ES-I3 (cell line): ENCODE measurements around the gene GALNT17.

ENCODE experiments used
- H3K36me3 ChIP-seq: 2 replicates; pipeline ENCODE4 v1.6.1; 2013; ENCODE audit warnings: mild to moderate bottlenecking, low read length, control low read depth, moderate library complexity; ENCODE audit not compliant: insufficient read depth
- H3K4me1 ChIP-seq: 2 replicates; pipeline ENCODE4 v1.6.1; 2013; ENCODE audit warnings: mild to moderate bottlenecking, control low read depth, low read length; ENCODE audit not compliant: insufficient read depth
- H3K9ac ChIP-seq: 2 replicates; pipeline ENCODE4 v1.6.1; 2013; ENCODE audit warnings: low read depth, mild to moderate bottlenecking, low read length, moderate library complexity
- H3K9me3 ChIP-seq: 2 replicates; pipeline ENCODE4 v1.6.1; 2013; ENCODE audit warnings: mild to moderate bottlenecking, low read length, moderate library complexity; ENCODE audit not compliant: control insufficient read depth, insufficient read depth

Gene GALNT17

DNA sequence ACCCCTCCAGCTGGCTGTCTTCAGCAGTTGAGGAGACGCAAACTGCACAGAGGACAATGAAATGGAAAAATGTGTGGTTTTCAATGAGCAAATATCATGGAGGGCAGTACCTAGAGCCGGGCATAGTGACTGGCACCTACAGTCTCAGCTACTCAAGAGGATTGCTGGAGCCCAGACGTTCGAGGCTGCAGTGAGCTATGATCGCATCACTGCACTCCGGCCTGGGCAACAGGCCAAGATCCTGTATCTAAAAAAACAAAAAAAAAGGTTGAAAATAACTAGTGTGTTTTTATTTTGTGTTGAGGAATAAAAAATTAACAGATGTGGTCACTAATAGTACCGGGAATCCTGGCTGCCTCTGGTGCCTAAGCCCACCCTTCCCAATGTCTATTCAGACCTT is 345.5 kb downstream of the GALNT17 start:
- Histone ChIP-seq H3K4me1 (peaks cover 19% of the 10 kb centered on the region), H3K36me3 (no peaks in the 10 kb centered on the region; the same call in 1 of the 2 replicates), H3K9me3 (peaks cover 16% of the 10 kb centered on the region), H3K9ac (no peak overlapping the region)

DNA sequence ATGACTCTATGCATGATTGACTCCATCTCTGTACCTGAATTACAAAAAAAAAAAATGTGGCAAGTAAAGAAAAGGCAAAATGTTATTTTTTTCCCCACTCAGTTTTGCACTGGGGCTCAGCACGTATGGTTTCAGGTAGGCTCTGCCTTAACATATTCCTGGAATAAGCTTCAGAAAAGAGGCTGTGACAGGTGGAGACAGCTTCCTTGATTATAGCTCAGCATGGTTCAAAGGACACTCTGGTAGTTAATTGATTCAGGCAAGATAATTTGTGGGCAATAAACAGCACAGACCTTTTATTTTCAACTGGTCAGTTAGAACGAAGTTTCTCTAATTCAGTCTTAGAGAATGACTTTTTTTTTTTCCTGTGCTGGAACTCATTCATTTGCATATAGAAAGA is 347.3 kb downstream of the GALNT17 start:
- Histone ChIP-seq H3K4me1 (0 out of 2 replicates have a peak, but pooled peaks cover 4% of the 10 kb centered on the region), H3K36me3 (no peaks in the 10 kb centered on the region; the same call in 1 of the 2 replicates)

DNA sequence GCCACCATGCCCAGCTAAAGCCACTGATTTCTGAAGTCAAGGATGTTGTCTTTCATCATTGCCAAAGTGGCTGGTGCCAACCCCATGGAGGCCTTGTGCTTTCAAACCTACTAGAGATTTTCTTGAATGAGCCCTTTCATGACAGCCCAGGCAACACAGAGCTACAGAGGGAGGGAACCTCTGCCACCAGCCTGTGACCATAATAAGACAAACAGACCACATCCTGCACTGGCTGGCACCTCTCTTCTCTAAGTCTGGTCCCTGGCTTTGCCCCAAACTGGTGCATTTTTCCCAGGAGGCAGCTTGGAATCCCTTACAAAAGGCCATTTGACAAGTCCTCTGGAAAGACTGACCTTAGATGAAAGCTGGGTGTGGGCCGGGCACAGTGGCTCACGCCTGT is 348.8 kb downstream of the GALNT17 start:
- no peaks in the 10 kb centered on the region for H3K36me3 ChIP-seq
- H3K9ac ChIP-seq, result no peak overlapping the region
- H3K4me1 ChIP-seq, result 0 out of 2 replicates have a peak, but pooled peaks cover 3% of the 10 kb centered on the region
- H3K9me3 ChIP-seq, result peaks cover 2% of the 10 kb centered on the region; the same call in 1 of the 2 replicates

More for the DNA sequence above, 347.3 kb downstream of the GALNT17 start:
- Histone ChIP-seq H3K9me3 (peaks cover 16% of the 10 kb centered on the region), H3K9ac (no peak overlapping the region)

DNA sequence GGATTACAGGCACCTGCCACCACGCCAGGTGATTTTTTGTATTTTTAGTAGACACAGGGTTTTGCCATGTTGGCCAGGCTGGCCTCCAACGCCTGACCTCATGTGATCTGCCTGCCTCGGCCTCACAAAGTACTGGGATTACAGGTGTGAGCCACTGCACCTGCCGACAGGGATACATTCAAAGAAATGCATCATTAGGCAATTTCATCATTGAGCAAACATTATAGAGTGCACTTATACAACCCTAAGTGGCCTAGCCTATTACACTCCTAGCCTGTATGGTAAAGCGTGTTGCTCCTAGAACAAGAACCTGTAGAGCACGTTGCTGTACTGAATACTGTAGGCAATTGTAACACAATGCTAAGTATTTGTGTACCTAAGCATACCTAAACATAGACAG is 350.3 kb downstream of the GALNT17 start:
- Histone ChIP-seq H3K9ac (no peak overlapping the region), H3K36me3 (no peaks in the 10 kb centered on the region), H3K9me3 (no peaks in the 10 kb centered on the region)

DNA sequence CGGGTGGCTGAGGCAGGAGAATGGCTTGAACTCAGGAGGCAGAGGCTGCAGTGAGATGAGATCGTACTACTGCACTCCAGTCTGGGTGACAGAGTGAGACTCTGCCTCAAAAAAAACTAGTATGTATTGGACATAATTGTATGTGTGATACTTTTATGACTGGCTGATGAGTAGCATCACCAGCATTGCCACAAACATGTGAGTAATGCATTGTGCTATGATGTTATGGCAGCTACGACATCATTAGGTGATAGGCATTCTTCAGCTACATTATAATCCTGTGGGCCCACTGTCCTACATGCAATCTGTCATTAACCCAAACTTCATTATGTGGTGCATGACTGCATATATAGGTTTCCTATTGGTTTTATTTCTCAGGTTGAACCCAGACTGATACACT is 352.4 kb downstream of the GALNT17 start:
- no peak overlapping the region for H3K9ac ChIP-seq
- peaks cover 2% of the 10 kb centered on the region; the same call in 1 of the 2 replicates for H3K36me3 ChIP-seq
- H3K9me3 ChIP-seq, result no peaks in the 10 kb centered on the region
- H3K4me1 ChIP-seq, result no peaks in the 10 kb centered on the region; the same call in 1 of the 2 replicates

More for the DNA sequence above, 350.3 kb downstream of the GALNT17 start:
- peaks cover 3% of the 10 kb centered on the region; the same call in 1 of the 2 replicates for H3K4me1 ChIP-seq

DNA sequence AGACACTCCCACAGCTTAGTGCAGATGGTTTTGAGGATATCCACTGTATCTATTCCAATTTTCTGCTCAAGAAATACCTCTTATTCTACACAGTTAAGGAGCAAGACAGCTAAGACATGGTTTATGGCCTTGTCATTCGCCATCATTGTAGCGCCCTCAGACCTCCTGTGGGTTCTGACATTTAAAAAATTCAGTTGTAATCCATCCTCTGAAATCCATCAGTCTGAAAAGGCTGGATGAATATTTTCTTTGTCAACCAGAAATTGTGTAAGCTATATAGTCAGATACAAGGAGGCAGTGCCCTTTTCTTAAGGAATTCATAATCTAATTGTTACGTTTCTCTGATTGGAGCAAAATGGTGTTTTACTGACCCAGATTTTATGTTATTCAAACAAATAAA is 353.6 kb downstream of the GALNT17 start:
- peaks cover 6% of the 10 kb centered on the region; the same call in 1 of the 2 replicates for H3K36me3 ChIP-seq
- no peaks in the 10 kb centered on the region for H3K9me3 ChIP-seq
- H3K4me1 ChIP-seq, result no peaks in the 10 kb centered on the region; the same call in 1 of the 2 replicates
- H3K9ac ChIP-seq, result no peak overlapping the region

DNA sequence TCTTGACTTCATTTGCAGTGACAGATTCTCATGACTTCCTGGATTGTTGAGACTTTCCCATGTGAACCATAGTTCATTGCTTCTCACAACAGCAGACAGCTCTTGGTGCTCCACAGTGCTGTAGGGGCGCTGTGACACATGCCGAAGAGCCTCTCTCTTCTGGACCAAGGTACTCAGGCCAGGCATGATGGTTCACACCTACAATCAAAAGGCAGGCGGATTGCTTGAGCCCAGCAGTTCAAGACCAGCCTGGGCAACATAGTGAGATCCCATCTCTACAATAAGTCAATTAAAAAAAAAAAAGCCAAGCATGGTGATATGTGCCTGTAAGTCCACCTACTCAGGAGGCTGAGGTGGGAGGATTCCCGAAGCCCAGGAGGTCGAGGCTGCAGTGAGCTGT is 354.5 kb downstream of the GALNT17 start:
- Histone ChIP-seq H3K4me1 (no peaks in the 10 kb centered on the region; the same call in 1 of the 2 replicates), H3K36me3 (peaks cover 6% of the 10 kb centered on the region; the same call in 1 of the 2 replicates), H3K9me3 (no peaks in the 10 kb centered on the region), H3K9ac (no peak overlapping the region)

DNA sequence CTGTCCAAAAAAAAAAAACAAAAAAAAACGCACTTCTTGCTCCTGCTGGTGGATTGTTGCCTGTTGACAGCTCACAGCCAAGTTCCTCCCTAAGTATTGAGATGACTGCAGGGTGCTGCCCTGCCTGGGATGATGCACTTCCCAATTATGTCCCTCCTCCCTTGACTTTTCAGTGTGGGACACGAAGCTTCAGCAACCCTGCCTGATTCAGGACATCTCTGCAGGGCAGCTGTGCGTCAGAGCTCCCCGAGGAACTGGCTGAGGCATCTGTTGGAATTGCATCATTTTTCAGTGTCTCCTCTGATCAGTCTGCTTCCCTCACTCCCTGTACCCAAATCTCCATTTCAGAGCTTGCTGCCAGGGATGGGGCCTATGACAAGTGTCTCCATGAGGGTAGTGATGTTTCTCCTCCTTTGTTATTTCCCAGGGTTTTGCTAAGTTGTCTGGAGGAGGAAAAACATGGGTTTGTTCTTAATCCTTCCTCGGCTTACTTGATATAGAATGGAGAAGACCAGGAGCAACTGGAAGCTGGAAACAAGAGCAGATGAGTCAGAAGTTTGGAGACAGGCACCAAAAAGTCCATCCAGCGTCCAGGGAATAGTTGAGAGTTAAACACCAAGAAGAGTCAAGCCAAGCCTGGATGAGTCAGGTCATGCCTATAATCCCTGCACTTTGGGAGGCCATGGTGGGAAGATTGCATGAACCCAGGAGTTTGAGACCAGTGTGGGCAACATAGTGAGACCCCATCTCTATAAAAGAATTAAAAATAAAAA is 355.1 kb downstream of the GALNT17 start:
- no peaks in the 10 kb centered on the region for H3K9me3 ChIP-seq
- peaks cover 6% of the 10 kb centered on the region; the same call in 1 of the 2 replicates for H3K36me3 ChIP-seq
- no peak overlapping the region for H3K9ac ChIP-seq
- H3K4me1 ChIP-seq, result no peaks in the 10 kb centered on the region; the same call in 1 of the 2 replicates

DNA sequence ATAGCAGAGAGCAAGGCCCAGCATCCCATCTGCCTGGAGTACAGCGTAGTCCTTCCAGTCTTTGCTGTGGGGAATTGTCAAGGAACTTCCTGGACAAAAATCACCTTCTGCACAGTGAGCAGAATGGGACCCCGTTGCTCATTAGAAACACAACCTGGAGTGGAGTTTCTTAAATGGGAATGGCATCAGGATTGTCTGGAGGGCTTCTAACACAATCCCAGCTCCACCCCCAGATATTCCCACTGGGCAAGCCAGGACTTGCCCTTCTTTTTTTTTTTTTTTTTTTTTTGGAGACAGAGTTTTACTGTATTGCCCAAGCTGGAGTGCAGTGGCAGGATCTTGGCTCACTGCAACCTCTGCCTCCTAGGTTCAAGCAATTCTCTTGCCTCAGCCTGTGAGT is 356.4 kb downstream of the GALNT17 start:
- H3K9ac ChIP-seq, result no peak overlapping the region
- H3K4me1 ChIP-seq, result no peaks in the 10 kb centered on the region; the same call in 1 of the 2 replicates
- no peaks in the 10 kb centered on the region for H3K9me3 ChIP-seq
- H3K36me3 ChIP-seq, result peaks cover 6% of the 10 kb centered on the region; the same call in 1 of the 2 replicates

DNA sequence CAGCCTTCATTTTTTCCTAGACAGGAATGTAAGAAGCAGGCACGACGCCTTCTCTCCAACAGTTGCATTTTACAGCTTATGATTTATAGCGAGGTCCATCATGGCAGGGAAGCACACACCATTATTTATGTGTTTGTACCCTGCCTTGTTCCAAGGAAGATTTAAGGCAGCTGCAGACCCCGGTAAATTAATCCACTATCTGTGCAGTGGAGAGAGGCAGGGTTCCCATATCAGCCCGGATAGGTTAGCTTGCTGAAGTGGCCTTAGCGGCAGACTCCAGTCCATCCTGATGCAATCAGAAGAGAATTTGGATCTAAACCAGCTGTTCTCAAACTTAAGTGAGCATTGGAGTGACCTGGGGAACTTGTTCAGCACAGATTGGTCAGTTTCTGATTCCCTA is 359.4 kb downstream of the GALNT17 start:
- Histone ChIP-seq H3K9me3 (no peaks in the 10 kb centered on the region), H3K4me1 (no peaks in the 10 kb centered on the region; the same call in 1 of the 2 replicates), H3K9ac (no peak overlapping the region), H3K36me3 (peaks cover 6% of the 10 kb centered on the region; the same call in 1 of the 2 replicates)

DNA sequence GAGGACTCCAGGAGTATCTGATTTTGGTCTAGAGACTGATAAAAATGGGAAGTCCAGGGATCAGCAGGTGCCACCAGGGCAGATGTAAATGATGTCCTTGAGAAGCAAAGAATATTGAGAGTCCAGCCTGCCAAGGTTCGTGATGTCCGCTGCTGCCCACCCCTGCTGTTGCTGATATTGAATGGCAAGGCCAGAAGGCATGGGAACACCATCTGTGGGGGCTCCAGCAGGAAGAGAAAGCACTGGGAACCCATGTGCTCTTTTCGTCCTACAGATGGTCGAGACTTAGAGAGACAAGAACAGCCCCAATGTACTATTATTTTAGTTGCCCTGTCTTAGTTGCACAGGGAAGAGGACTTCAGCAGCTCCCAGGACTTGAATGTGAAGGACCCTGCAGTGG is 363.9 kb downstream of the GALNT17 start:
- H3K4me1 ChIP-seq, result peaks cover 11% of the 10 kb centered on the region; the same call in 1 of the 2 replicates
- H3K9me3 ChIP-seq, result no peaks in the 10 kb centered on the region
- no peak overlapping the region for H3K9ac ChIP-seq
- no peaks in the 10 kb centered on the region; the same call in 1 of the 2 replicates for H3K36me3 ChIP-seq

DNA sequence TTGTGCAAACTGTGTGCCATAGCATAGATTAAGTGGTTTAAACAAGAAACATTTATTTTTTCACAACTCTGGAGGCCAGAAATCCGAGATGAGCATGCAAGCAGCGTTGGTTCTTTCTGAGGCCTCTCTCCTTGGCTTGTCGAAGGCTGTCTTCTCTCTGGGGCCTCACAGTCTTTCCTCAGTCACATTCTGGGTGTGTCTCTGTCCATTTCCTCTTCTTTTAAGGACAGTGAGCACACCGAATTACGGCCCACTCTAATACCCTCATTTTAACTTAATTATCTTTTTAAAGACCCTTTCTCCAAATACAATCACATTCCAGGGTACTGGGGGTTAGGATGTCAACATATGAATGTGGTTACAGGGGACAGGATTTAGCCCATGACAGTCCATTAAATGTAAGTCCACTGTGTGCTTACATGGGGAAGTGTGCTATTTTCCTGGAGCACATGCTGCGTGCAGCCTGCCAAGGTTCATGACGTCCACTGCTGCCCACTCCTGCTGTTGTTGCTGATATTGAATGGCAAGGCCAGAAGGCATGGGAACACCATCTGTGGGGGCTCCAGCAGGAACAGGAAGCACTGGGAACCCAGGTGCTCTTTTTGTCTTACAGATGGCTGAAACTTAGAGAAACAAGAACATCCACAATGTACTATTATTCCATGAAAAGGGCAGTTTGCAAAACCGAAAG is 365.5 kb downstream of the GALNT17 start:
- no peaks in the 10 kb centered on the region for H3K9me3 ChIP-seq

DNA sequence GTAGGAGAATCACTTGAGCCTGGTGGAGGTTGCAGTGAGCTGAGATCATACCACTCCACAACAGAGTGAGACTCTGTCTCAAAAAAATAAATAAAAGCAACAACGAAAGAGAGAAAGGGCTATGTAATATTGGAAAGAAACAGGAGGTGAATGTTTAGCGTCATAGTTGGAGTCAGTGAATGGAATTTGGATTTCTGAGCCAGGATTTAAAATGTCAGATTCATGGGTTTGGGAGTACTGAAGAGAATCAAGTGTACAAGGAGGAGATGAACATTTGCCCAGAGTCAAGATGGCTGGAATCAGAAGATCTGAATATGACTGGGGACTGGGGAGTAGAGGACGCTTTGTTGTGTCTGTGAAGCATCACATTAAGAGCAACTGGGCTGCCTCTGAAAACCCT is 366.4 kb downstream of the GALNT17 start:
- H3K9me3 ChIP-seq, result no peaks in the 10 kb centered on the region
- no peak overlapping the region for H3K9ac ChIP-seq

More for the DNA sequence above, 365.5 kb downstream of the GALNT17 start:
- Histone ChIP-seq H3K4me1 (peaks cover 11% of the 10 kb centered on the region; the same call in 1 of the 2 replicates), H3K36me3 (no peaks in the 10 kb centered on the region; the same call in 1 of the 2 replicates), H3K9ac (no peak overlapping the region)

DNA sequence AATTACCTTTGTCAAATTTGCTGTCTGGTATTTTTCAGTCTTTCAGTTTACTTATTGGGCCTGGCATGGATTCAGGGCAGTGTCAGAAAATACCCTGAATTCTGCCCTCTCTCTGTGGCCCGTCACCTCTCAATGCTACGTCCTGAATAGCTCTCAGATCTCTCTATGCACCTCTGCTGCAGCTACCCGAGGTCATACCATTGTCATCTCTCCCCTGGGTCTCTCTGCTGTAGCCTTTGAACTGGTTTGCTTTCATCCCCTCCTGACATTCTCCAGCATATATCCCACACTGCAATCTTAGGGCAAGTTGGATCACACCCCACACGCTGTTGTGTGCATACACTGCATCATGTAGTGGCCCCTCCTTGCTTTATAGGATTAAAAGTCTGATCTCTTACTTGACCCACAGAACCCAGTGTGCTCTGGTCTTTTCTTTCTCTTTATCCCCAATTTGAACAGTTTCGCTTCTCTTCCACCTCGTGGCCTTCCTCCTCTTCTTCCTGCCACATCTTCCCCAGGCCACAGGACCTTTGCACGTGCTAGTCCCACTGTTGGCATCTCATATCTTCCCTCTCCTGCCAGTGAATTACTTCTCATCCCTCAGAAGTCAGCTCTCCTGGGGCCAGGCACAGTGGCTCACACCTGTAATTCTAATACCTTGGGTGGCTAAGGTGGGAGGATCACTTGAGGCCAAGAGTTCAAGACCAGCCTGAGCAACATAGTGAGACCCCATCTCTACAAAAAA is 372.9 kb downstream of the GALNT17 start:
- H3K4me1 ChIP-seq, result peaks cover 10% of the 10 kb centered on the region
- no peaks in the 10 kb centered on the region; the same call in 1 of the 2 replicates for H3K36me3 ChIP-seq
- H3K9ac ChIP-seq, result no peak overlapping the region
- H3K9me3 ChIP-seq, result no peaks in the 10 kb centered on the region

More for the DNA sequence above, 366.4 kb downstream of the GALNT17 start:
- no peaks in the 10 kb centered on the region; the same call in 1 of the 2 replicates for H3K36me3 ChIP-seq
- H3K4me1 ChIP-seq, result peaks cover 11% of the 10 kb centered on the region; the same call in 1 of the 2 replicates
